ENCODE results near the gene DLGAP5.

The DLGAP5 gene

GRCh38 chr14:55228261-55228660 lies 36.9 kb upstream of the DLGAP5 start:
- CTCF ChIA-PET, result no interaction called here
- POLR2A ChIA-PET, result no interaction called here
- TF ChIP-seq SUZ12 (IDR thresholded peaks at IDR 0.05), result no peak
- no peak for TF ChIP-seq TARDBP (IDR thresholded peaks at IDR 0.05)
- no peak for TF ChIP-seq ZNF384 (IDR thresholded peaks at IDR 0.05)
- no peak for TF ChIP-seq HDGF (IDR thresholded peaks at IDR 0.05; ENCODE audit: borderline replicate concordance)
- no peak for TF ChIP-seq PKNOX1 (IDR thresholded peaks at IDR 0.05)
- no peak for TF ChIP-seq L3MBTL2 (conservative IDR thresholded peaks at IDR 0.05)
- no peak for TF ChIP-seq ARNT (IDR thresholded peaks at IDR 0.05)
- no peak for TF ChIP-seq CTBP1 (IDR thresholded peaks at IDR 0.05; ENCODE audit: borderline replicate concordance)
- no peak for DNase-seq (ENCODE audit: extremely low spot score)

- ChIA-PET CTCF (interaction anchor here (0.8 kb wide), 1 partner anchor 10 kb away, joined by 3 read pairs; no protein-coding TSS in a partner anchor), POLR2A (no interaction called here)
These were observed 32.0 kb upstream of the DLGAP5 start for GRCh38 chr14:55223364-55223763.

GRCh38 chr14:55221968-55222367 lies 30.6 kb upstream of the DLGAP5 start:
- ChIA-PET CTCF (no interaction called here), POLR2A (no interaction called here)
- TF ChIP-seq LEF1 (IDR thresholded peaks at IDR 0.05; ENCODE audit: borderline replicate concordance) (no peak), SP1 (IDR thresholded peaks at IDR 0.05) (no peak), FOXM1 (IDR thresholded peaks at IDR 0.05; ENCODE audit: borderline replicate concordance) (no peak), FOXK2 (IDR thresholded peaks at IDR 0.05) (no peak)
- DNase-seq (ENCODE audit: extremely low spot score), result no peak

More at GRCh38 chr14:55223364-55223763, 32.0 kb upstream of the DLGAP5 start:
- TF ChIP-seq PKNOX1 (IDR thresholded peaks at IDR 0.05), result no peak
- no peak for TF ChIP-seq L3MBTL2 (conservative IDR thresholded peaks at IDR 0.05)
- no peak for TF ChIP-seq CTBP1 (IDR thresholded peaks at IDR 0.05; ENCODE audit: borderline replicate concordance)
- TF ChIP-seq FOXA1 (IDR thresholded peaks at IDR 0.05), result no peak
- TF ChIP-seq SP1 (IDR thresholded peaks at IDR 0.05), result no peak
- TF ChIP-seq FOXM1 (IDR thresholded peaks at IDR 0.05; ENCODE audit: borderline replicate concordance), result no peak
- TF ChIP-seq NFRKB (IDR thresholded peaks at IDR 0.05), result no peak
- no peak for TF ChIP-seq BHLHE40 (IDR thresholded peaks at IDR 0.05; ENCODE audit: borderline replicate concordance)
- TF ChIP-seq ZNF384 (IDR thresholded peaks at IDR 0.05), result no peak
- TF ChIP-seq ARNT (IDR thresholded peaks at IDR 0.05), result no peak
- no peak for TF ChIP-seq LEF1 (IDR thresholded peaks at IDR 0.05; ENCODE audit: borderline replicate concordance)
- no peak for TF ChIP-seq TARDBP (IDR thresholded peaks at IDR 0.05)
- TF ChIP-seq SUZ12 (IDR thresholded peaks at IDR 0.05), result no peak
- no peak for TF ChIP-seq ELF4 (IDR thresholded peaks at IDR 0.05)
- no peak for TF ChIP-seq FOXK2 (IDR thresholded peaks at IDR 0.05)
- no peak for TF ChIP-seq HDGF (IDR thresholded peaks at IDR 0.05; ENCODE audit: borderline replicate concordance)
- DNase-seq (ENCODE audit: extremely low spot score), result no peak

- no peak for DNase-seq (ENCODE audit: extremely low spot score)
- POLR2A ChIA-PET, result no interaction called here
- TF ChIP-seq FOXM1 (IDR thresholded peaks at IDR 0.05; ENCODE audit: borderline replicate concordance), result no peak
- no peak for TF ChIP-seq SP1 (IDR thresholded peaks at IDR 0.05)
- no peak for TF ChIP-seq FOXA1 (IDR thresholded peaks at IDR 0.05)
- TF ChIP-seq FOXK2 (IDR thresholded peaks at IDR 0.05), result no peak
- no peak for TF ChIP-seq CTBP1 (IDR thresholded peaks at IDR 0.05; ENCODE audit: borderline replicate concordance)
- no peak for TF ChIP-seq NFRKB (IDR thresholded peaks at IDR 0.05)
- no peak for TF ChIP-seq BHLHE40 (IDR thresholded peaks at IDR 0.05; ENCODE audit: borderline replicate concordance)
- TF ChIP-seq ZNF384 (IDR thresholded peaks at IDR 0.05), result no peak
- TF ChIP-seq SUZ12 (IDR thresholded peaks at IDR 0.05), result no peak
- no peak for TF ChIP-seq ELF4 (IDR thresholded peaks at IDR 0.05)
- no peak for TF ChIP-seq ARNT (IDR thresholded peaks at IDR 0.05)
- no peak for TF ChIP-seq TARDBP (IDR thresholded peaks at IDR 0.05)
- no peak for TF ChIP-seq HDGF (IDR thresholded peaks at IDR 0.05; ENCODE audit: borderline replicate concordance)
- no peak for TF ChIP-seq L3MBTL2 (conservative IDR thresholded peaks at IDR 0.05)
- TF ChIP-seq PKNOX1 (IDR thresholded peaks at IDR 0.05), result no peak
- TF ChIP-seq LEF1 (IDR thresholded peaks at IDR 0.05; ENCODE audit: borderline replicate concordance), result no peak
- CTCF ChIA-PET, result interaction anchor here (0.6 kb wide), 1 partner anchor 9 kb away, joined by 3 read pairs; no protein-coding TSS in a partner anchor
These were observed 29.8 kb upstream of the DLGAP5 start for GRCh38 chr14:55221186-55221585.

GRCh38 chr14:55220230-55220629 lies 28.8 kb upstream of the DLGAP5 start:
- CTCF ChIA-PET, result no interaction called here
- no peak for TF ChIP-seq FOXA1 (IDR thresholded peaks at IDR 0.05)
- TF ChIP-seq BHLHE40 (IDR thresholded peaks at IDR 0.05; ENCODE audit: borderline replicate concordance), result no peak
- TF ChIP-seq NFRKB (IDR thresholded peaks at IDR 0.05), result no peak
- no peak for TF ChIP-seq PKNOX1 (IDR thresholded peaks at IDR 0.05)
- TF ChIP-seq HDGF (IDR thresholded peaks at IDR 0.05; ENCODE audit: borderline replicate concordance), result no peak
- no peak for TF ChIP-seq SP1 (IDR thresholded peaks at IDR 0.05)
- no peak for TF ChIP-seq FOXK2 (IDR thresholded peaks at IDR 0.05)
- no peak for TF ChIP-seq L3MBTL2 (conservative IDR thresholded peaks at IDR 0.05)
- no peak for TF ChIP-seq FOXM1 (IDR thresholded peaks at IDR 0.05; ENCODE audit: borderline replicate concordance)
- TF ChIP-seq ELF4 (IDR thresholded peaks at IDR 0.05), result no peak
- TF ChIP-seq CTBP1 (IDR thresholded peaks at IDR 0.05; ENCODE audit: borderline replicate concordance), result no peak
- no peak for DNase-seq (ENCODE audit: extremely low spot score)
- POLR2A ChIA-PET, result no interaction called here

GRCh38 chr14:55212634-55213033 lies 21.2 kb upstream of the DLGAP5 start:
- TF ChIP-seq SP1 (IDR thresholded peaks at IDR 0.05) (no peak), CTBP1 (IDR thresholded peaks at IDR 0.05; ENCODE audit: borderline replicate concordance) (no peak), FOXM1 (IDR thresholded peaks at IDR 0.05; ENCODE audit: borderline replicate concordance) (no peak), ARNT (IDR thresholded peaks at IDR 0.05) (no peak), FOXK2 (IDR thresholded peaks at IDR 0.05) (no peak), HDGF (IDR thresholded peaks at IDR 0.05; ENCODE audit: borderline replicate concordance) (no peak), LEF1 (IDR thresholded peaks at IDR 0.05; ENCODE audit: borderline replicate concordance) (no peak), ZNF384 (IDR thresholded peaks at IDR 0.05) (no peak), ELF4 (IDR thresholded peaks at IDR 0.05) (no peak), L3MBTL2 (conservative IDR thresholded peaks at IDR 0.05) (no peak), FOXA1 (IDR thresholded peaks at IDR 0.05) (no peak), BHLHE40 (IDR thresholded peaks at IDR 0.05; ENCODE audit: borderline replicate concordance) (no peak), TARDBP (IDR thresholded peaks at IDR 0.05) (no peak)

More at GRCh38 chr14:55212634-55213033, 21.2 kb upstream of the DLGAP5 start:
- ChIA-PET POLR2A (interaction anchor here (0.9 kb wide), 1 partner anchor 134 kb away, joined by 3 read pairs; no protein-coding TSS in a partner anchor), CTCF (interaction anchor here (0.7 to 1.4 kb wide), 6 partner anchors 11 to 162 kb away, joined by 3 to 8 read pairs (median 3); no protein-coding TSS in a partner anchor)
- DNase-seq (ENCODE audit: extremely low spot score), result no peak
